ENCODE measurements around the gene BMP7.
"Not testable (repeated sequence)": the region's sequence is repeated elsewhere in the genome, so short reads cannot be mapped to it uniquely, and the experiment has no call there.

BMP7 gene

DNA sequence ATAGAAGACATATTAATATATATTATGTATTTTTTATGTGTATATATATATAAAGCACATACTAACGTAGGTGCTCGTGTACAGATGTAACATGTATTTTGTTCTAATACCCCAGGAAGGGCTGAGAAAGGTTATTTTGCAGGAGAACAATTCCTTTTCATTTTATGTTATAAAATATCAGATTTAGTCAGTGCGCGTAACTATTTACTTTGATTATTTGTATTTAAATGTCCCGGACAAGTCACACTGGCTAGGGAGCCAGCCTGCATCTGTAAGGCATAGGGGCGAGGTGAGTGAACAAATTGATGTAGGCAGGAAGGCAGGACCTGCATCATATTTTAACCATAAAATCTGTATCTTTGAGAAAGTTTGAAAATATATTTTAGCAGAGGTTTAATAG is 74.1 kb downstream of the BMP7 start:
- H3K27me3 ChIP-seq (replicated peaks; ENCODE audit: control insufficient read depth, insufficient read depth, low read length): peaks cover 18% of the 10 kb centered on the region
- DNase-seq (ENCODE audit: low read depth): no peak

DNA sequence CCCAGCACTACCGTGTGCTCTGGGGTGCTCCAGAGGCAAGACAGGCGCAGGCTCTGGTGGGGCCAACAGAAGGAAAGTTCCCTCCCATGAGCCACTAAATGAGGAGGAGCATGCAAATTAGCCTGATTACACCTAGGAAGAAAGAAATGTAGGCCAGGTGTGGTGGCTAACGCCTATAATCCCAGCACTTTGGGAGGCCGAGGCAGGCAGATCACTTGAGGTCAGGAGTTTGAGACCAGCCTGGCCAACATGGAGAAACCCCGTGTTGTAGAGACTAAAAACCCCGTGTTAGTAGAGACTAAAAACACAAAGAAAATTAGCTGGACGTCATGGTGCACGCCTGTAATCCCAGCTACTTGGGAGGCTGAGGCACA is 75.2 kb downstream of the BMP7 start:
- Histone ChIP-seq H3K27me3 (replicated peaks; ENCODE audit: control insufficient read depth, insufficient read depth, low read length) (peaks cover 22% of the 10 kb centered on the region), H3K4me1 (ENCODE audit: control insufficient read depth, insufficient read depth, low read length) (peaks cover 21% of the 10 kb centered on the region)
- not testable (repeated sequence) for DNase-seq (ENCODE audit: low read depth); H3K4me3 ChIP-seq (ENCODE audit: low read length); H3K9me3 ChIP-seq (ENCODE audit: control insufficient read depth, low read length); H3K36me3 ChIP-seq (ENCODE audit: control insufficient read depth, insufficient read depth, low read length, severe bottlenecking); H3K9ac ChIP-seq (ENCODE audit: low read length)

More for the DNA sequence above, 74.1 kb downstream of the BMP7 start:
- Histone ChIP-seq H3K9me3 (ENCODE audit: control insufficient read depth, low read length) (no peaks in the 10 kb centered on the region), H3K4me3 (ENCODE audit: low read length) (no peak overlapping the region), H3K4me1 (ENCODE audit: control insufficient read depth, insufficient read depth, low read length) (peaks cover 21% of the 10 kb centered on the region), H3K9ac (ENCODE audit: low read length) (no peak overlapping the region), H3K36me3 (ENCODE audit: control insufficient read depth, insufficient read depth, low read length, severe bottlenecking) (no peaks in the 10 kb centered on the region)

DNA sequence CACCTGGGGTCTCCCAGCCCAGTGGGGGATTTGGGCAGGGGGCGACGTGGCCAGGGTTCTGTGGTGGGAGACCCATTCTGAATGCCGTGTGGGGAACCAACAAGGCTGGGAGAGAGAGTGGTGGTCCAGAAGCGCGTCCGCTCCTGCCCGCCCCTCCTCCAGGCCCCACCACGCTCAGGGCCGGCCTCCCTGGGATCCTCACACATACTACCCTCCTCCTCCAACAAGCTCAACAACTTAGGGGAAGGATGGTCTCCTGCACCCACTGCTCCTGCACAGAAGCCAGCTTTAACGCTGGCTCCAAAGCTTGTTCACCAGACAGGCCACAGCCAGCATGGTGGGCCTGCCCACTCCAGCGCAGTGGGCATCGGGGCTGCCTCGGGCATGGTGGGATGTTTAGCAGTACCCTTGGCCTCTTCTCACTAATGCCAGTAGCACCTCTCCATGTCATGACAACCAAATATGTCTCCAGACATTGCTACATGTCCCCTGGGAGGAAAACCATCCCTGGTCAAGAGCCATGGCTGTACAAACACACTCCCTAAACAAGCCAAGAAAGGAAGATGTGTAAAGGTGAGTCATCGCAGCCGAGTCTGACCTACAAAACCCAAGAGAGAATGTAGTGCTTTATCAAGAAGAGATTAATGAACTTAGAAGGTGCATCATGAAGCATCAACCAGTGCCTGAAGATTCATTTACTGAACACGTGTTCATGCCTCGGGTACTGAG is 75.7 kb downstream of the BMP7 start:
- no peak overlapping the region for H3K4me3 ChIP-seq (ENCODE audit: low read length)
- peaks cover 21% of the 10 kb centered on the region for H3K4me1 ChIP-seq (ENCODE audit: control insufficient read depth, insufficient read depth, low read length)
- no peak overlapping the region for H3K9ac ChIP-seq (ENCODE audit: low read length)
- DNase-seq (ENCODE audit: low read depth): no peak
- H3K9me3 ChIP-seq (ENCODE audit: control insufficient read depth, low read length): no peaks in the 10 kb centered on the region
- peaks cover 22% of the 10 kb centered on the region for H3K27me3 ChIP-seq (replicated peaks; ENCODE audit: control insufficient read depth, insufficient read depth, low read length)
- no peaks in the 10 kb centered on the region for H3K36me3 ChIP-seq (ENCODE audit: control insufficient read depth, insufficient read depth, low read length, severe bottlenecking)

GRCh38 chr20:57189713-57190112 is 76.7 kb downstream of the BMP7 start:
- Histone ChIP-seq H3K27me3 (replicated peaks; ENCODE audit: control insufficient read depth, insufficient read depth, low read length) (peaks cover 22% of the 10 kb centered on the region), H3K9me3 (ENCODE audit: control insufficient read depth, low read length) (no peaks in the 10 kb centered on the region), H3K36me3 (ENCODE audit: control insufficient read depth, insufficient read depth, low read length, severe bottlenecking) (no peaks in the 10 kb centered on the region), H3K9ac (ENCODE audit: low read length) (no peak overlapping the region), H3K4me1 (ENCODE audit: control insufficient read depth, insufficient read depth, low read length) (peaks cover 14% of the 10 kb centered on the region), H3K4me3 (ENCODE audit: low read length) (no peak overlapping the region)
- DNase-seq (ENCODE audit: low read depth): no peak

DNA sequence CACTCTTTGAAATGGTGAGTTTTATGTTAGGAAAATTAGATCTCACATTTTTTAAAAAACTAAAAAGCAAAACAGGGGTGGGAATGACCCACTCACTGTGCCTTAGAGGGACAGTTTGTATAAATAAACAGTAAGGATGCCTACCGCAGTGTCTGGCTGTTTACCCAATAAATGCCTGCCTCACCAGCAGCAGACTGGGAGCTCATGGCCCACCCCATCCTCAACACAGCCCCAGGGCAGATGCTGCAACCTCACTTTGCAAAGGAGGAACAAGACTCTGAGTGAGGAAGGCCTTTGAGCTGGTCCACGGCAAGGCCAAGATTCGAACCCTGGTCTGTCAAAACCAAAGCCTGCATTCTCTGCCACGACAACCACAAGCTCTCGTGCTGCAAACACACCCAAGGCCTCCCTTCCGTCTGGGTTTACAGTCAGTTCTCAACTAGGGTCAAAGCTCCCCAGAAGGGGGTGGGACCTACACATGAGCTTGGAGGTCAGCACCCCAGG is 77.8 kb downstream of the BMP7 start:
- no peak overlapping the region for H3K4me3 ChIP-seq (ENCODE audit: low read length)
- H3K9ac ChIP-seq (ENCODE audit: low read length): no peak overlapping the region
- no peaks in the 10 kb centered on the region for H3K9me3 ChIP-seq (ENCODE audit: control insufficient read depth, low read length)
- H3K27me3 ChIP-seq (replicated peaks; ENCODE audit: control insufficient read depth, insufficient read depth, low read length): peaks cover 28% of the 10 kb centered on the region
- H3K36me3 ChIP-seq (ENCODE audit: control insufficient read depth, insufficient read depth, low read length, severe bottlenecking): no peaks in the 10 kb centered on the region
- no peak for DNase-seq (ENCODE audit: low read depth)
- peaks cover 14% of the 10 kb centered on the region for H3K4me1 ChIP-seq (ENCODE audit: control insufficient read depth, insufficient read depth, low read length)

GRCh38 chr20:57188056-57188455 is 78.4 kb downstream of the BMP7 start:
- peaks cover 14% of the 10 kb centered on the region for H3K4me1 ChIP-seq (ENCODE audit: control insufficient read depth, insufficient read depth, low read length)
- DNase-seq (ENCODE audit: low read depth): no peak
- no peak overlapping the region for H3K9ac ChIP-seq (ENCODE audit: low read length)
- H3K9me3 ChIP-seq (ENCODE audit: control insufficient read depth, low read length): no peaks in the 10 kb centered on the region
- H3K36me3 ChIP-seq (ENCODE audit: control insufficient read depth, insufficient read depth, low read length, severe bottlenecking): no peaks in the 10 kb centered on the region
- H3K27me3 ChIP-seq (replicated peaks; ENCODE audit: control insufficient read depth, insufficient read depth, low read length): peaks cover 28% of the 10 kb centered on the region
- no peak overlapping the region for H3K4me3 ChIP-seq (ENCODE audit: low read length)

DNA sequence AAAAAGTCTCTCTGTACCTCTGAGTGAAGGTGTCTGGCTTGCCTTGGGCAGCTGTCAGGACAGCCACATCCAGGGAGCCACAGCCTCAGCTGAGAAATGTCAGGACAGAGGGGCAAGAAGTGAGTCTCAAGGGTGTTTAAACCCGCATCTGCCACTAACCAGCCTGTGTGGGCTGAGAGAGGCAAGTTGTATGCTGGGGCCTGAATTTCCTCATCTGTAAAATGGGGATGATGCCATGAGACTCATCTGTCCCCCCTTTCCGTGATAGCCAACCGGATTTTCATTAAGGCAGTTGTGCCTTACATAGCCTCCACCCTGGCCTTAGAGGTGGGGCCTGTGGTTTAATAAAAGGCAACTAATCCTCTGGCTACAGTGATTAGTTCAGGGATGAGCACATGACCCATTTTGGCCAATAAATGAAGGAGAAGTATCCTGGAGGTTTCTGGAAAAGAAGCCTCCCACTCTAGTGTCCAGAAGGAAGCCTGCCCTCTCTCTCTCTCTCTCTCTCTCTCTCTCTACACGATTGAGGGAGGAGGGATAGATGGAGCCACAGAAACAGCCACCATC is 79.3 kb downstream of the BMP7 start:
- DNase-seq (ENCODE audit: low read depth): no peak
- no peaks in the 10 kb centered on the region for H3K36me3 ChIP-seq (ENCODE audit: control insufficient read depth, insufficient read depth, low read length, severe bottlenecking)
- peaks cover 28% of the 10 kb centered on the region for H3K27me3 ChIP-seq (replicated peaks; ENCODE audit: control insufficient read depth, insufficient read depth, low read length)

GRCh38 chr20:57186192-57186591 is 80.2 kb downstream of the BMP7 start:
- peaks cover 31% of the 10 kb centered on the region for H3K27me3 ChIP-seq (replicated peaks; ENCODE audit: control insufficient read depth, insufficient read depth, low read length)
- peaks cover 12% of the 10 kb centered on the region for H3K4me1 ChIP-seq (ENCODE audit: control insufficient read depth, insufficient read depth, low read length)
- H3K9me3 ChIP-seq (ENCODE audit: control insufficient read depth, low read length): no peaks in the 10 kb centered on the region
- no peaks in the 10 kb centered on the region for H3K36me3 ChIP-seq (ENCODE audit: control insufficient read depth, insufficient read depth, low read length, severe bottlenecking)
- no peak for DNase-seq (ENCODE audit: low read depth)
- H3K4me3 ChIP-seq (ENCODE audit: low read length): no peak overlapping the region
- no peak overlapping the region for H3K9ac ChIP-seq (ENCODE audit: low read length)

More for the DNA sequence above, 79.3 kb downstream of the BMP7 start:
- H3K4me1 ChIP-seq (ENCODE audit: control insufficient read depth, insufficient read depth, low read length): peaks cover 14% of the 10 kb centered on the region
- no peak overlapping the region for H3K9ac ChIP-seq (ENCODE audit: low read length)
- H3K4me3 ChIP-seq (ENCODE audit: low read length): no peak overlapping the region
- no peaks in the 10 kb centered on the region for H3K9me3 ChIP-seq (ENCODE audit: control insufficient read depth, low read length)

DNA sequence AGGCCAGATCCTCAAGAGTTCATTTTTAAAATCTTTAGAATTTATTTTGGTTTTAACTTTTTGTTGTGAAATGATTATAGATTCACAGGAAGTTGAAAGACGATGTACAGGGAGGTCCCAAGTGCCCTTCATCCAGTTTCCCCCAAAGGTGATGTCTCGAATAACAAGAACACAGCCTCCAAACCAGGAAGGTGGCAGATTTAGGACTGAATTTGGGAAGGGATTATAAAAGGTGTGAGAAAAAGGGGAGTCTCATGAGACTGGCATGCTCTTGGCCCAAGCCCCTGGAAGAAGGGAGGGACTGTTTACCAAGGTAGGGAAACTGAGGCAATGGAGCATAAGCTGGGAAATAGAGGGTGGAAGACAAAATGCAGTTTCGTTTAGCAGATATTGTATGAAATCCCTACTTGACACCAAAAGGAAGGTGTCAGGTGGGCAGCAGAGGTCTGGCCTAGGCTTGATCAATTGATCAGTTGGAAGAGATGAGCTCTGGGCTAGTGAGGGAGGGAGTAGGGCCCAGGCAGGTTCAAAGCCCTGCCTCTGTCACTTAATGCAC is 81.2 kb downstream of the BMP7 start:
- H3K9ac ChIP-seq (ENCODE audit: low read length): no peak overlapping the region
- no peaks in the 10 kb centered on the region for H3K36me3 ChIP-seq (ENCODE audit: control insufficient read depth, insufficient read depth, low read length, severe bottlenecking)
- H3K4me3 ChIP-seq (ENCODE audit: low read length): no peak overlapping the region
- peaks cover 31% of the 10 kb centered on the region for H3K27me3 ChIP-seq (replicated peaks; ENCODE audit: control insufficient read depth, insufficient read depth, low read length)
- peaks cover 4% of the 10 kb centered on the region for H3K4me1 ChIP-seq (ENCODE audit: control insufficient read depth, insufficient read depth, low read length)
- H3K9me3 ChIP-seq (ENCODE audit: control insufficient read depth, low read length): no peaks in the 10 kb centered on the region
- DNase-seq (ENCODE audit: low read depth): no peak

- no peak overlapping the region for H3K9ac ChIP-seq (ENCODE audit: low read length)
- no peaks in the 10 kb centered on the region for H3K36me3 ChIP-seq (ENCODE audit: control insufficient read depth, insufficient read depth, low read length, severe bottlenecking)
- no peaks in the 10 kb centered on the region for H3K4me1 ChIP-seq (ENCODE audit: control insufficient read depth, insufficient read depth, low read length)
- peaks cover 32% of the 10 kb centered on the region for H3K27me3 ChIP-seq (replicated peaks; ENCODE audit: control insufficient read depth, insufficient read depth, low read length)
- no peak for DNase-seq (ENCODE audit: low read depth)
- no peak overlapping the region for H3K4me3 ChIP-seq (ENCODE audit: low read length)
- H3K9me3 ChIP-seq (ENCODE audit: control insufficient read depth, low read length): no peaks in the 10 kb centered on the region
Measured at GRCh38 chr20:57183457-57184009, 82.9 kb downstream of the BMP7 start.

DNA sequence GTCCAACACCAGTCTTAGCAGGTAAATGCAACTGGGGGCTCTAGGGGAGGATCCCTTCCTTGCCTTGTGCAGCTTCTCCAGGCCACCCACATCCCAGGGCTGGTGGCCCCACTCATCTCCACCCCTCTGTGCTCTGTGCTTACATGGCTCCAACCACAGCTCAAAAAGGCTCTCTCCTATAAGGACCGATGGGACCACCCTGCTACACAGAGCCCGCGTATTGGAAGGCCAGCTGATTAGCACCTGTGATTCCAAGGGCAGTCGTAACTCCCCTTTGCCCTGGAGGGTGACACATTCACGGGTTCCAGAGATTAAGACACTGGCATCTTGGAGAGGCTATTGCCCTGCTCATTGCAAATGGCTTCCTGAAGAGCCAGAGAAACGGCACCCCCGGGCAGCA is 84.8 kb downstream of the BMP7 start:
- Histone ChIP-seq H3K36me3 (ENCODE audit: control insufficient read depth, insufficient read depth, low read length, severe bottlenecking) (no peaks in the 10 kb centered on the region), H3K4me3 (ENCODE audit: low read length) (no peak overlapping the region), H3K4me1 (ENCODE audit: control insufficient read depth, insufficient read depth, low read length) (no peaks in the 10 kb centered on the region), H3K9me3 (ENCODE audit: control insufficient read depth, low read length) (no peaks in the 10 kb centered on the region), H3K9ac (ENCODE audit: low read length) (no peak overlapping the region), H3K27me3 (replicated peaks; ENCODE audit: control insufficient read depth, insufficient read depth, low read length) (peaks cover 22% of the 10 kb centered on the region)
- DNase-seq (ENCODE audit: low read depth): no peak

Measured in adipocyte (in vitro differentiated cells).